ENCODE results near the gene COA1. TPM values are rescaled to one million over a fixed set of nuclear protein-coding genes. Genes with fewer than 3 reads are reported as not detected.

The COA1 gene
- total RNA-seq, 4 donors from 2014 or later: 34.0 to 84.2 (median 54.4) TPM

GRCh38 chr7:43766564-43766963, 37.2 kb upstream of the COA1 start:
- TF ChIP-seq POLR2A (IDR thresholded peaks at IDR 0.05): no peak
- TF ChIP-seq CTCF (IDR thresholded peaks at IDR 0.05): no peak
- Histone ChIP-seq H3K27ac (no peak overlapping the region), H3K9me3 (no peaks in the 10 kb centered on the region), H3K4me3 (no peak overlapping the region), H3K36me3 (peaks cover 0 to 6% (median 0%) of the 10 kb centered on the region in 3 donors), H3K27me3 (no peaks in the 10 kb centered on the region), H3K4me1 (peaks cover 0 to 15% (median 0%) of the 10 kb centered on the region in 4 donors)
- DNase-seq: no peak

DNA sequence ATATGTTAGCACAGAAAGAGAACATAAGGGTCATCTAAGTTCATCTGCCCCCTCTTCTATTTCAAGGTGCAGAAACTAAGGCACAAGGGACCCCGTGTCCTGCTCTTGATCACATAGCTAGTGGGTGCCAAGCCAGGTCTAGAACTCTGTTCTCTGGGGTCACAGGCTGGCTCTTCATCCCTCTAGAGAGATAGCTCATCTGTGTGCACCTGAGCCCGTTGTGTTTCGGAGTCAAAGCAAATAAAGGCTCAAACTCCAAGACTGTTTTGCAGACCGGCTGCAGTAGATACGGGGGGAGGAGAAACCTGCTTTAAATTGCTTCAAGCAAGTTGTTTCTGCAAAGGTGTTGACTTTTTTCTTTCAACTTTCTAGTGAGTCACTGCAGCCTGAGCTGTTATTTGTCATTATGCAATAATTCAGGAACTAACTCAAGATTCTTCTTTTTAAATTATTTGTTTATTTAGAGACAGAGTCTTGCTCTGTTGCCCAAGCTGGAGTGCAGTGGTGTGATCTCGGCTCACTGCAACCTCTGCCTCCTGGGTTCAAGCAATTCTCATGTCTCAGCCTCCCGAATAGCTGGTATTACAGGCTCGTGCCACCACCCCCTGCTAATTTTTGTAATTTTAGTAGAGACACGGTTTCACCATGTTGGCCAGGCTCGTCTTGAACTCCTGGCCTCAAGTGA, 35.6 kb upstream of the COA1 start:
- H3K36me3 ChIP-seq: no peaks in the 10 kb centered on the region
- H3K4me3 ChIP-seq: no peak overlapping the region
- peak overlapping the region in 2 of 4 donors; percentile 44 to 46 for H3K27ac ChIP-seq
- peaks cover 0 to 19% (median 0%) of the 10 kb centered on the region in 4 donors for H3K4me1 ChIP-seq
- DNase-seq: no peak
- H3K27me3 ChIP-seq: no peaks in the 10 kb centered on the region
- no peak for TF ChIP-seq CTCF (IDR thresholded peaks at IDR 0.05)
- TF ChIP-seq POLR2A (IDR thresholded peaks at IDR 0.05): no peak
- H3K9me3 ChIP-seq: no peaks in the 10 kb centered on the region

GRCh38 chr7:43764039-43764761, 34.9 kb upstream of the COA1 start:
- H3K4me1 ChIP-seq: peaks cover 0 to 26% (median 0%) of the 10 kb centered on the region in 4 donors
- peak in 2 of 3 donors; percentile 77 to 81 for DNase-seq
- peak overlapping the region in 1 of 4 donors; percentile 7 for H3K4me3 ChIP-seq
- peak overlapping the region in 2 of 4 donors; percentile 44 to 46 for H3K27ac ChIP-seq
- TF ChIP-seq POLR2A (IDR thresholded peaks at IDR 0.05) (no peak), CTCF (IDR thresholded peaks at IDR 0.05) (no peak)
- H3K36me3 ChIP-seq: no peaks in the 10 kb centered on the region
- no peaks in the 10 kb centered on the region for H3K9me3 ChIP-seq
- H3K27me3 ChIP-seq: no peaks in the 10 kb centered on the region

- no peak for DNase-seq
- Histone ChIP-seq H3K27ac (peak overlapping the region in 1 of 4 donors; percentile 46), H3K27me3 (no peaks in the 10 kb centered on the region), H3K36me3 (no peaks in the 10 kb centered on the region), H3K4me3 (no peak overlapping the region), H3K9me3 (no peaks in the 10 kb centered on the region), H3K4me1 (peaks cover 0 to 29% (median 0%) of the 10 kb centered on the region in 4 donors)
- TF ChIP-seq CTCF (IDR thresholded peaks at IDR 0.05) (no peak), POLR2A (IDR thresholded peaks at IDR 0.05) (no peak)
Measured at GRCh38 chr7:43763183-43763582, 33.9 kb upstream of the COA1 start.

GRCh38 chr7:43761938-43762692, 32.8 kb upstream of the COA1 start:
- Histone ChIP-seq H3K27ac (peak overlapping the region in 1 of 4 donors; percentile 21), H3K4me3 (no peak overlapping the region), H3K4me1 (peaks cover 0 to 33% (median 0%) of the 10 kb centered on the region in 4 donors), H3K27me3 (no peaks in the 10 kb centered on the region), H3K36me3 (no peaks in the 10 kb centered on the region), H3K9me3 (no peaks in the 10 kb centered on the region)
- no peak for DNase-seq
- TF ChIP-seq POLR2A (IDR thresholded peaks at IDR 0.05) (no peak), CTCF (IDR thresholded peaks at IDR 0.05) (no peak)

Data from Peyer's patch (tissue), 4 donors.